GM12801 (cell line): ENCODE measurements around the gene SEPTIN1.

Source experiments
- CTCF ChIP-seq: IDR thresholded peaks from one replicate; pipeline ENCODE4 v1.5.1; 2011; ENCODE audit warnings: control low read depth; ENCODE audit not compliant: insufficient read length; ENCODE audit errors: extremely low read depth

Gene SEPTIN1

GRCh38 chr16:30366511-30366910, 15.8 kb downstream of the SEPTIN1 start:
- no peak for TF ChIP-seq CTCF

- TF ChIP-seq CTCF, result no peak
Observed at GRCh38 chr16:30365200-30365599, 17.2 kb downstream of the SEPTIN1 start.

GRCh38 chr16:30361180-30361579, 21.2 kb downstream of the SEPTIN1 start:
- no peak for TF ChIP-seq CTCF

GRCh38 chr16:30359871-30360170, 22.5 kb downstream of the SEPTIN1 start:
- no peak for TF ChIP-seq CTCF

- TF ChIP-seq CTCF, result no peak
Observed at GRCh38 chr16:30358990-30359870, 23.1 kb downstream of the SEPTIN1 start.

- no peak for TF ChIP-seq CTCF
Observed at GRCh38 chr16:30358577-30358936, 23.8 kb downstream of the SEPTIN1 start.

GRCh38 chr16:30357715-30358576, 24.4 kb downstream of the SEPTIN1 start:
- TF ChIP-seq CTCF, result no peak
